Upper lobe of right lung (tissue), 1 donor: ENCODE results near the gene SPTSSB. TPM values are rescaled to one million over a fixed set of nuclear protein-coding genes. Genes with fewer than 3 reads are reported as not detected.

Experiments used
- ATAC-seq: fragments of 200-7000 bp; cut with Tn5 transposase; one replicate; pipeline ENCODE4 v1.9.1; 2020; ENCODE audit warnings: mild to moderate bottlenecking, moderate library complexity
- DNase-seq: peaks from one replicate; pipeline ENCODE4 v3.0.0-alpha.2; 2020
- H3K27ac ChIP-seq: fragments of 200-600 bp; one replicate; pipeline ENCODE4 v1.8.0; 2022
- H3K27me3 ChIP-seq: fragments of 200-600 bp; one replicate; pipeline ENCODE4 v1.8.0; 2022; ENCODE audit warnings: mild to moderate bottlenecking
- H3K36me3 ChIP-seq: fragments of 200-600 bp; one replicate; pipeline ENCODE4 v1.8.0; 2022
- H3K4me1 ChIP-seq: fragments of 200-600 bp; one replicate; pipeline ENCODE4 v1.8.0; 2022
- H3K4me3 ChIP-seq: fragments of 200-600 bp; one replicate; pipeline ENCODE4 v1.8.0; 2022; ENCODE audit warnings: mild to moderate bottlenecking
- H3K9me3 ChIP-seq: fragments of 200-600 bp; one replicate; pipeline ENCODE4 v1.8.0; 2022
- intact Hi-C: fragments of 100-400 bp; cut with DNase I; formaldehyde crosslinking; loops from one replicate; pipeline ENCODE4 v1.11.0; 2022
- long read RNA-seq: library from polyadenylated mRNA; unstranded; transcript quantifications from one replicate; pipeline ENCODE4 v2.0.0, GENCODE V29; 2021
- total RNA-seq: library from RNA; stranded (reverse); fragmentation: NEBNext Ultra II Directional; extraction: Animal tissue kit (Norgen Biotek cat#: 25700); gene quantifications from one replicate; pipeline ENCODE4 v1.2.1, GENCODE V29; 2021
- TF ChIP-seq, protein P1 (sequence below): fragments of 200-600 bp; IDR thresholded peaks from one replicate; pipeline ENCODE4 v1.8.0; 2022; ENCODE audit warnings: antibody characterized with exemption
- donor health status: DM: no; HTN: yes; CAD: no; lungs with severe emphysema.

Gene SPTSSB, protein sequence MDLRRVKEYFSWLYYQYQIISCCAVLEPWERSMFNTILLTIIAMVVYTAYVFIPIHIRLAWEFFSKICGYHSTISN
- not detected for total RNA-seq
- long read RNA-seq = 0 reads

DNA sequence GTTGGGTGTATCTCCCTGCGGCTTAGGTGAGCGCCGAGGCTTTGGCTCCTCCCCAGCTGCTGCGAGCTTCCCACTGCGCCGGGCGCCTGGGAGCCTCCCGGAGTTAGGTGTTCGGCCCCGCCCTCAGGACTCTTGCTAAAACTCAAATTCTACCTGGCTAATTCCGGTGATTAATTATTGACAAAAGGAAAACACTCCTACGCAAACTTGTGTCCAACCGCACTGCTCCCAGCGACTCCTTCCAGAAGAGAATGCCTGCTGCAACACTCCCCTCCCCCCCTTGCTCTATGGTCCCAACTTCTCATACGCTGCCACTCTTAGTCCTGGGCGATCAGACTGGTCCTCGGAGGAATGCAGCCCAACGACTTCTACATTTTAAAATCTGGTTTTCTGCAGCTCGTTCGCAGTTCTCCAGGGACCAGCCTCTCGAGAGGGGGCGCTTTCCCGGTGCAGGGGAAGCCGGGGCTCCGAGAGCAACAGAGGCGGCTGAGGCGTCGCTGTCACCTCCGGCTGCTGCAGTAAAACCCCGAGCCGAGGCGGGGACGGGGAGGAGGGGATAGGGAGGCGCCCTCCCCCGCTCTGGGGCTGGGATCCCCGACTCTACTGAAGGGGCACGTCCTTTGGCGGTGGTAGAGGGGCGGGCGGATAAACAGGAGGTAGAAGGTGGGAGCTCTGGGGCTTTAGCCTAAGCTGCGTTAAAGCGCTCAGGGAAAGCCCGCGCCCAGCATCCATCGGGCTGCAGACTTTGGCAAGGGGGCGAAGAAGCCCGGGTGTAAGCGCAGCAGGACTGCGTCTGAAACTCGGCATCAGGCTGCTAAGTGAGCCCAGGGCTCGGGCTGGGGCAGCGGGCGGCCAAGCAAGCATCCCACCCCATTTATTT, at the start of gene SPTSSB:
Gene SPTSSB, minus strand, starts transcription at position 77 of the 880 bp plus-strand sequence. CDS start 25,194 bp downstream, outside the sequence.
- intact Hi-C loops = no loop called here
- Histone ChIP-seq H3K27ac (no peak within 1 kb of the TSS), H3K4me1 (peaks cover 18% of the 10 kb centered on the region), H3K4me3 (peak within 1 kb of the TSS; percentile 48), H3K9me3 (no peaks in the 10 kb centered on the region), H3K27me3 (peaks cover 52% of the 10 kb centered on the region), H3K36me3 (no peaks in the 10 kb centered on the region)
- DNase-seq (peak; percentile 69), ATAC-seq (peak; percentile 87)
- TF ChIP-seq, protein P1, sequence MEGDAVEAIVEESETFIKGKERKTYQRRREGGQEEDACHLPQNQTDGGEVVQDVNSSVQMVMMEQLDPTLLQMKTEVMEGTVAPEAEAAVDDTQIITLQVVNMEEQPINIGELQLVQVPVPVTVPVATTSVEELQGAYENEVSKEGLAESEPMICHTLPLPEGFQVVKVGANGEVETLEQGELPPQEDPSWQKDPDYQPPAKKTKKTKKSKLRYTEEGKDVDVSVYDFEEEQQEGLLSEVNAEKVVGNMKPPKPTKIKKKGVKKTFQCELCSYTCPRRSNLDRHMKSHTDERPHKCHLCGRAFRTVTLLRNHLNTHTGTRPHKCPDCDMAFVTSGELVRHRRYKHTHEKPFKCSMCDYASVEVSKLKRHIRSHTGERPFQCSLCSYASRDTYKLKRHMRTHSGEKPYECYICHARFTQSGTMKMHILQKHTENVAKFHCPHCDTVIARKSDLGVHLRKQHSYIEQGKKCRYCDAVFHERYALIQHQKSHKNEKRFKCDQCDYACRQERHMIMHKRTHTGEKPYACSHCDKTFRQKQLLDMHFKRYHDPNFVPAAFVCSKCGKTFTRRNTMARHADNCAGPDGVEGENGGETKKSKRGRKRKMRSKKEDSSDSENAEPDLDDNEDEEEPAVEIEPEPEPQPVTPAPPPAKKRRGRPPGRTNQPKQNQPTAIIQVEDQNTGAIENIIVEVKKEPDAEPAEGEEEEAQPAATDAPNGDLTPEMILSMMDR = no peak

DNA sequence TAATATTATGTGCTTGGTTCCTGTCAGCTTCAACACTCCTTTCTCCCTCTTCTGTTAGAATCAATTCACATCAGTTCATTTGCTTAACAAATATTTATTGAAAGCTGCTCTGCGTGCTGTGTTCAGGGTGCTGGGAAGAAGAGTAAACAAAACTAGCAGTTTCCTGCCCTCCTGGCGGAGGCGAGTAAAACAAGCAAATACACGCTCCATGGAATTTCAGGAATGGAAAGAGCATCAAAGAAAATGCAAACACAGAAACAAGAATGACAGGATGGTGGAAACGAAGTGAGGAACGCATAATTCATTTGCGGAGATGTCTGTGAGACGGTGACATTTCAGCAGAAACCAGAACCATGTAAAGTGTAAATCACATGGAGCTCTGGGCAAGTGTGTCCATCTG, 49.4 kb upstream of the SPTSSB start:
- ATAC-seq (peak; percentile 56), DNase-seq (no peak)
- intact Hi-C loops = no loop called here

DNA sequence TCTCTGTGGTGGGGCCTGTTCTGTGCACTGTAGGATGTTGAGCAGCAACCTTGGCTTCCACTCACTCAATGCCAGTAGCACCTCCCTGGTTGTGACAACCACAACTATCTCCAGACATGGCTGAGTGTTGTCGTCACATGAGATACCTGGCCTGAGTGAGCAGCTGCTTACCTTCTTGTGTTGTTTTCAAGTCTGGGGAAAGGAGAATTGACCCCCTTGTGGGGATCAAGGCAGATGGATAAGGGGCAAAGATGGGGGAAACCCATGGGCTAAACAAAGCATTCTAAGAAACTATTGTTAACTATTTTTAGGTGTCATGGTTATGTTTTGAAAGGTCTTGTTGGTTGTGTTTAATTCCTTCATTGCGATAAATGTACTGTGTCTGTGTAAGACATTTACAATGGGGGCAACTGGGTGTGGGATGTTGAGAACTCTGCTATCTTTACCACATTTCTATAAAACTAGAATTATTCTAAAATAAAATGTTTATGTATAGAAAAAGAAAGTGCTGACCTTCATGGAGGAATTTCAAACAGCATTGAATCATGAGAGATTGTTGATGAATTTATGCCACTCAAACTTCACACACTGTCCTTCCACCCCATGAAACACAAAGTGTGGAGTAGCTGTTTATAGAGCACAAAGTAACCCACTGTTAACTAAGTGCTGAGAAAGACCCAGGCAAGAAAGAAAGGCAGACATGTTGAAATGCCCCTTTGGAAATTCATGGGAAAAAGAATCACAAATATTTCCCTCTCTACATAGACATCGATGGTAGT, 48.4 kb upstream of the SPTSSB start:
- Histone ChIP-seq H3K36me3 (no peaks in the 10 kb centered on the region), H3K4me1 (peaks cover 6% of the 10 kb centered on the region), H3K27me3 (no peaks in the 10 kb centered on the region), H3K9me3 (no peaks in the 10 kb centered on the region), H3K27ac (no peak overlapping the region), H3K4me3 (no peak overlapping the region)
- intact Hi-C loops = loop anchor here (10.0 kb wide), 1 partner anchor 145 kb away; no protein-coding TSS in a partner anchor
- TF ChIP-seq, protein P1 = no peak
- ATAC-seq (no peak), DNase-seq (no peak)

More for the DNA sequence above, 49.4 kb upstream of the SPTSSB start:
- no peak overlapping the region for H3K4me3 ChIP-seq
- H3K9me3 ChIP-seq = no peaks in the 10 kb centered on the region
- H3K27me3 ChIP-seq = no peaks in the 10 kb centered on the region
- no peaks in the 10 kb centered on the region for H3K36me3 ChIP-seq
- TF ChIP-seq, protein P1 = no peak
- peaks cover 6% of the 10 kb centered on the region for H3K4me1 ChIP-seq
- no peak overlapping the region for H3K27ac ChIP-seq

DNA sequence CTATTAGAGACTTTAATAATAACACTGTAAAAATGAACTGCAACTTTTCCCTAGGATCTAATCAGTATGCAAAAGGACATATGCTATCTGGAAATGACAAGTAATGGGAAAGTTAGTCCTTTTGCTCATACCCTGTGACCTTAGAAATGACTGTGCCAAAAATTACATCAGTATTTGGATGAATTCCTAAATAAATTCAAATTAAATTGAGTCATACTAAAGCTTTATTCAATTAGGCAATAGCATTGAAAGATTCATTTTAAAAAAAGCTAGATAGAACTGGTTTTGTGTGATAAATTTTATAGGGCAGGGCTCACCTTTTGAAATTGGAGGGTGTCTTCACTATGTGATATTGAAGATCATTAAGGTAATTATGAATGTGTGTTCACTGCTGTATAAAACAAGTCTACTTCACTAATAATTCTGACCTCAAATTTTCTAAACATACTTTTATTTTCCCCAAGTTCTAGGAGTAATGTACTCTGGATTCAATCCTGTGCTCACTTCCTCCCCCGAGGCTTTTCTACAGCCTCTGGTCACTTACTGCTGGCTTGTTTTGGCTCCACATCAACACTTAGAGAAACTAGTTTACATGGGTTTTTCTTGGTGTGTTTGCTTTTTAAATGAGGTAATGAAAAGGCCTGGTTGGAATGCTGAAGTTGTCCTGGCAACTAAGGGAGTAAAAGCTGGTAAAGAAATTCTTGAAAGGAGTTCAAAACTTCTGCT, 44.4 kb upstream of the SPTSSB start:
- TF ChIP-seq, protein P1 = no peak
- Histone ChIP-seq H3K4me3 (no peak overlapping the region), H3K27ac (peak overlapping the region; percentile 68), H3K4me1 (peaks cover 3% of the 10 kb centered on the region), H3K36me3 (no peaks in the 10 kb centered on the region), H3K9me3 (no peaks in the 10 kb centered on the region), H3K27me3 (no peaks in the 10 kb centered on the region)
- ATAC-seq (peak; percentile 85), DNase-seq (no peak)
- intact Hi-C loops = loop anchor here (10.0 kb wide), 1 partner anchor 141 kb away; no protein-coding TSS in a partner anchor

DNA sequence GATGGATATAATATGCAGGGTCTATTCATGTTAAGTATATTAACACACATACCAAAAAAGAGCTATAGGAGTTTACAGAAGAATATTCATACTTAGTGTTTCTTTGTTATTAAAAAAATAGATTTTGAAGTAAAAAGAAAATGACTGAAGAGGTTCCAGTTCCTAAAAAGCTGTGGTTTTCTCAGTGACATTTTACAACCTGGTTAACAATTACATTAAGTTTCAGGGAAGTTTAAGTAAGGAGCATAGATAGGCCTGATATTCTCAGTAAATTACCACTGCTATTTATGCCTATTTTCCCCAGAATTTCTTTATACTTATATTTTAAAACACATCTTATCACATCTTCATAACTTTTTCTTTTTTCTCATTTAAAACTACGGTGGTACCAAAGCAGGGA, 43.6 kb upstream of the SPTSSB start:
- TF ChIP-seq, protein P1 = no peak
- H3K27me3 ChIP-seq = no peaks in the 10 kb centered on the region
- no peaks in the 10 kb centered on the region for H3K9me3 ChIP-seq
- intact Hi-C loops = loop anchor here (10.0 kb wide), 1 partner anchor 140 kb away; no protein-coding TSS in a partner anchor
- no peak overlapping the region for H3K4me3 ChIP-seq
- peaks cover 3% of the 10 kb centered on the region for H3K4me1 ChIP-seq
- H3K36me3 ChIP-seq = no peaks in the 10 kb centered on the region
- DNase-seq = no peak
- ATAC-seq = no peak
- no peak overlapping the region for H3K27ac ChIP-seq
